Left colon (tissue), 2 donors: ENCODE results near the gene RABEP2. TPM values are rescaled to one million over a fixed set of nuclear protein-coding genes. Genes with fewer than 3 reads are reported as not detected.
"Not testable (repeated sequence)": the region's sequence is repeated elsewhere in the genome, so short reads cannot be mapped to it uniquely, and the experiment has no call there.

Source experiments
- ATAC-seq: fragments of 200-7000 bp; cut with Tn5 transposase; one replicate; pipeline ENCODE4 v1.9.1; 2020; ENCODE audit warnings: mild to moderate bottlenecking, moderate library complexity
- DNase-seq, 2 donors: peaks; one replicate each; pipeline ENCODE4 v3.0.0-alpha.2; 2020
- intact Hi-C, 2 donors: fragments of 100-400 bp; cut with DNase I in 1 of 2; cut with micrococcal nuclease in 1 of 2; formaldehyde crosslinking; loops; one replicate each; pipeline versions ENCODE4 v1.11.2 to v1.14.0; 2022; cut with DNase I, micrococcal nuclease
- total RNA-seq, 2 donors: library from RNA; stranded (reverse); fragmentation: NEBNext Ultra II Directional; extraction: Animal tissue kit (Norgen Biotek cat#: 25700); gene quantifications; one replicate each; pipeline ENCODE4 v1.2.1, GENCODE V29; 2021
- donor health status: DM: no; HTN: no; CAD: no.
- donor health status: DM: yes; HTN: yes; CAD: no.

RABEP2 gene
- total RNA-seq, 2 donors from 2014 or later = 39.6 to 41.4 TPM

DNA sequence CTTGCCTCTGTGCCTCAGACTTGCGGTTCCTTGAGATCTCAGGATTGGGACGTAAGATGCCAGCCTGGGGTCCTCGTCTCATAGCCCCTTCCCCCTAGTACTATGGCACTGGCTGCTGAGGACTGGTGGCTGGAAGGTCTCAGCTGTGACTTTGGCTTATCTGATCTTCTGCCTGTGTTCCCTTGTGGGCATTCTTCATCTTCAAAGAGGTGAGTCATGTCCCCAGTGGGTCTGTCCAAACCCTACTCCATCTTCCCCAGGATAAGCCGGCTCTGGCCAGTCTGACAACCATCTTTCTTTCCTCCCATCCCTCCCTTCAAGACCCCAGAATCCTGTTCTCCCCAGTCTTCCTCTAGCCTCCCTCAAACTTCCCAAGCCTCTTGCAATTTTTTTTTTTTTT lies 10.3 kb upstream of the RABEP2 start:
- DNase-seq = no peak
- ATAC-seq = no peak
- intact Hi-C loops = no loop called here

DNA sequence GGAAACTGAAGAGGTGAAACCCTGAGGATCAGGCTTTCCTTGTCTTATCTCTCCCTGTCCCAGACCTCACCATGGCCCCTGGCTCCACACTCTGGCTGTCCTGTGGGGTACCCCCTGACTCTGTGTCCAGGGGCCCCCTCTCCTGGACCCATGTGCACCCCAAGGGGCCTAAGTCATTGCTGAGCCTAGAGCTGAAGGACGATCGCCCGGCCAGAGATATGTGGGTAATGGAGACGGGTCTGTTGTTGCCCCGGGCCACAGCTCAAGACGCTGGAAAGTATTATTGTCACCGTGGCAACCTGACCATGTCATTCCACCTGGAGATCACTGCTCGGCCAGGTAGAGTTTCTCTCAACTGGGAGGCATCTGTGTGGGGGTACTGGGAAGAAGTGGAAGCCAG lies 8.1 kb upstream of the RABEP2 start:
- intact Hi-C loops = no loop called here
- DNase-seq (no peak), ATAC-seq (no peak)

DNA sequence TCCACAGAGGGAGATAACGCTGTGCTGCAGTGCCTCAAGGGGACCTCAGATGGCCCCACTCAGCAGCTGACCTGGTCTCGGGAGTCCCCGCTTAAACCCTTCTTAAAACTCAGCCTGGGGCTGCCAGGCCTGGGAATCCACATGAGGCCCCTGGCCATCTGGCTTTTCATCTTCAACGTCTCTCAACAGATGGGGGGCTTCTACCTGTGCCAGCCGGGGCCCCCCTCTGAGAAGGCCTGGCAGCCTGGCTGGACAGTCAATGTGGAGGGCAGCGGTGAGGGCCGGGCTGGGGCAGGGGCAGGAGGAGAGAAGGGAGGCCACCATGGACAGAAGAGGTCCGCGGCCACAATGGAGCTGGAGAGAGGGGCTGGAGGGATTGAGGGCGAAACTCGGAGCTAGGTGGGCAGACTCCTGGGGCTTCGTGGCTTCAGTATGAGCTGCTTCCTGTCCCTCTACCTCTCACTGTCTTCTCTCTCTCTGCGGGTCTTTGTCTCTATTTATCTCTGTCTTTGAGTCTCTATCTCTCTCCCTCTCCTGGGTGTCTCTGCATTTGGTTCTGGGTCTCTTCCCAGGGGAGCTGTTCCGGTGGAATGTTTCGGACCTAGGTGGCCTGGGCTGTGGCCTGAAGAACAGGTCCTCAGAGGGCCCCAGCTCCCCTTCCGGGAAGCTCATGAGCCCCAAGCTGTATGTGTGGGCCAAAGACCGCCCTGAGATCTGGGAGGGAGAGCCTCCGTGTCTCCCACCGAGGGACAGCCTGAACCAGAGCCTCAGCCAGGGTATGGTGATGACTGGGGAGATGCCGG lies 7.5 kb upstream of the RABEP2 start:
- no peak for ATAC-seq
- intact Hi-C loops = no loop called here
- no peak for DNase-seq

GRCh38 chr16:28931801-28932225 lies 6.8 kb upstream of the RABEP2 start, which contains the start of gene CD19:
Gene CD19 (plus strand): TSS chr16:28931971. CDS start chr16:28932001, 30 bp downstream.
- DNase-seq (peak in 1 of 2 donors; percentile 11), ATAC-seq (no peak)
- intact Hi-C loops = no loop called here

- peak in 1 of 2 donors; percentile 20 for DNase-seq
- intact Hi-C loops = no loop called here
- no peak for ATAC-seq
Measured at GRCh38 chr16:28930652-28931051, 5.6 kb upstream of the RABEP2 start.

GRCh38 chr16:28930203-28930602 lies 5.2 kb upstream of the RABEP2 start:
- no peak for DNase-seq
- intact Hi-C loops = no loop called here
- ATAC-seq = no peak

DNA sequence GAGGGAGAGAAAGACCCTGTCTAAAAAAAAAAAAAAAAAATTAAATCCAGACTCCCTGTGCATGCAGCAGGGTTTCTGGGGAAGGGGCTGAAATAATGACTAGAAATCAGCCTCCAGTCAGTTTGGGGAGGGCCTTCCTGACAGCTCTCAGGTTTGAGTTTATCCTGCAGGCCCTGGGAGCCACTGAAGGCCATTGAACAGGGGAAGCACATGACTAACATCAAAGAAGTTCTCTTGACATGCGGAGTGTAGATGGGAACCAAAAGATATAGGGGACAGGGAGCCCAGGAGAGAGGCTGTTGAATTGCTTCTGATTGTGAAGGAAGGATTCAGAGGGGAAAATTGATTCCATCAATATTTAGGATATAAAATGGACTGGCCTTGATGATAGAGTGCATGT lies 2.8 kb upstream of the RABEP2 start:
- no peak for DNase-seq
- no peak for ATAC-seq
- intact Hi-C loops = no loop called here

DNA sequence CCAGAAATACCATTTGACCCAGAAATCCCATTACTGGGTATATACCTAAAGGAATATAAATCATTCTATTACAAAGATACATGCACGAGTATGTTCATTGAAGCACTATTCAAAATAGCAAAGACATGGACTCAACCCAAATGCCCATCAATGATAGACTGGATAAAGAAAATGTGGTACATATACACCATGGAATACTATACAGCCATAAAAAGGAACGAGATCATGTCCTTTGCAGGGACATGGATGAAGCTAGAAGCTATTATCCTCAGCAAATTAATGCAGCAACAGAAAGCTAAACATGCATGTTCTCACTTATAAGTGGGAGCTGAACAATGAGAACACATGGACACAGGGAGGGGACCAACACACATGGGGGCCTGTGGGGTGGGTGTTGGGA lies 1.2 kb upstream of the RABEP2 start:
- ATAC-seq, intact Hi-C loops, DNase-seq: not testable (repeated sequence)

DNA sequence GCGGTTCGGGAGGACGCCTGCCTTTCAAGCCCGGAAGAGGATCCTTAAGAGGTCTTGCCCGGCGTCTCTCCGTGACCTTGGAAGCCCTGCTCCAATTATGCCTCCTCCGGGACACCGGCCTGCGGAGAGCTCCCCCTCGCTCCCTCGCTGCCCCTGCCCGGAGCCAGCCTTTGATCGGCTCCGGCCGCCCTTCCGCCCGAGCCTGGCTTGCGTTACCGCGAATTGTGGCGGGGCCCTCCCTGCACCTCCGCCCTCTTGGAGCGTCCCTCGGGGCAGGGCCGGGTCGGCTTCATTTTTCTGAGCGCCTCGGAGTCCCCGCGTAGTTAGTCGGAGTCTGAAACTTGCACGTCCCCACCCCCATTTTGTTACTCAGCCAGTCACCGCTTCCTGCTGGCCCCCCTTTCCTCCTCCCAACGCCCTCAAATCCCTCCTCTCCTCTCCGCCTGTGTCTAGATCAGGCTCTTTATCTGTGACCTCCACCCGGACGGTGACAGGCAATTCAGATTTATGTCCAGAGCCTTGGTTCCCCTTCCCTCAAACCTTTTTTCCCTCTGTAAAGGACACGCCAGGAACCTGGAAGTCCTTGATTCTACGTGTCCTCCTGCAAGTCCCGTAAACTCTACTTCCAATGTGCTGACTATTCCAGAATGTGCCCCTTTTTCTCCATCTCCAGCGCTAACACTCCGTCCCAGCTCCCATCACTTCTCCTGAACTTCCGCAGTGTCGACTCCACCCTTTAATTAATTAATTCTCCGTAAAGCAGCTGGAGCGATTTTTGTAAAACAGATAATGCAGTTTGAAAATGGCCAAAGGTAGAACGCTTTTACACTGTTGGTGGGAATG lies 569 bp upstream of the RABEP2 start:
- intact Hi-C loops = no loop called here
- DNase-seq (peak; percentile 81), ATAC-seq (peak; percentile 49)

GRCh38 chr16:28924399-28924761 lies 658 bp downstream of the RABEP2 start:
- DNase-seq = no peak
- intact Hi-C loops = no loop called here
- ATAC-seq = no peak

DNA sequence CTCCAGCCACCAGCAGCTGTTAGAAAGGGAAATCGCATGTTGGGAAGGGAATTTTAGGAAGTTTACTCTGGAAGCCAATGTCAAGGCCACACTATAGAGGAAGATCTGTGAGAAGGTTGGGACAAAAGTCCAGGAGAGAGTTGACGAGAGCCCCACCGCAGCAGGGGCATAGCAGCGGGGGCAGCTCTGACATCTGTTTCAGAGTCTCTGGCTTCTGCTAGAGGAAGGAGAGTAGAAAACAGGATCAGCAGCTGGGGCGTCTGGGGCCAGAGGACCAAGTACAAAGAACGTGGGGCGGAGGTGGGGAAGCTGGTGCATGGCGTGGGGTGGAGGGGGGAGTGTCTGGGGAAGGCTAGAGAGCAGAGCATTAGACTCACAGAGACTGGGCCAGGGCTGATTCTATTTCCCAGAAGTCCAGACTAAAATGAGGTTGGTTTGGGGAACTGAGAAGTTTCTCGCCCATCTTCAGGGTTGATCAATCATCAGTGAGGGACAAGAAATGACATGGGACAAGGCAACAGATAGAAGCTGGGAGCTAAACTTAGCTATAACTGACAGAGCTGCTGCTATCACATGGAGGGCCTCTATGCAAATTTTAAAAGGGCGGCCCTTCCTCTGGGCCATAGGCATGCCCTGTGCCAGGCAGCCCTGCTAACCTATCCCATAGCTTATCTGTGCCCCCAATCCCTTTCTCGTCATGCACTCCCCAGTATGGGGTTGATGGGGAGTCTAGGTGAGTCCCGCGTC lies 1.2 kb downstream of the RABEP2 start:
- ATAC-seq (peak; percentile 34), DNase-seq (peak; percentile 71 to 73)
- intact Hi-C loops = no loop called here

DNA sequence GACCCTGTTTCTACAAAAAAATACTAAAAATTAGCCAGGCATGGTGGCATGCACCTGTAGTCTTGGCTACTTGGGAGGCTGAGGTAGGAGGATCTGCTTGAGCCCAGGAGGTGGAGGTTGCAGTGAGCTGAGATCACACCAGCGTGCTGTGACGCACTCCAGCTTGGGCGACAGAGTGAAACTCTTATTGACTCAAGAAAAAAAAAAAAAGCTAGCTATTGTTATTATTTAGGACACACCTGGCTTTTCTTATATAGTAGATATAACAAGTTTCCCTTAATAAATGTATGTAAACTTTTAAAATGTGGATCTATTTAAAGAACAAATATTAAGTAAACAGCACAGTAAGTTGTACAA lies 1.8 kb downstream of the RABEP2 start:
- intact Hi-C loops = no loop called here
- ATAC-seq (no peak), DNase-seq (no peak)

- DNase-seq = no peak
- ATAC-seq = no peak
- intact Hi-C loops = no loop called here
Measured at GRCh38 chr16:28918698-28919097, 6.3 kb downstream of the RABEP2 start.

- intact Hi-C loops = no loop called here
- no peak for ATAC-seq
- no peak for DNase-seq
Measured at GRCh38 chr16:28917095-28917494, 7.9 kb downstream of the RABEP2 start.

DNA sequence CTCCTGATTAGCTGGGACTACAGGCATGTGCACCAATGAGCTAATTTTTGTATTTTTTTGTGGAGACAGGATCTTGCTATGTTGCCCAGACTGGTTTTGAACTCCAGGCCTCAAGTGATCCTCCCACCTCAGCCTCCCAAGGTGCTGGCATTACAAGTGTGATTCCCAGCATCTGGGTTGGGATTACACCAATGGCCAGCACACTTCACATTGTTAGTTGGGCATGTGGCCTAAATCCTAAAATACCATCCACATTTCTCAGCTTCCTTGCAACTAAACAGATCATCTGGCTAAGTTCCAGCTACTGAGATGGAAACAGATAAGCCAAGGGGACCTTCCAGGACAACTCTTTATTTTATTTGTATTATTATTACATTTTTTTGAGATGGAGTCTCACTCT lies 9.9 kb downstream of the RABEP2 start:
- no peak for ATAC-seq
- no peak for DNase-seq
- intact Hi-C loops = no loop called here

DNA sequence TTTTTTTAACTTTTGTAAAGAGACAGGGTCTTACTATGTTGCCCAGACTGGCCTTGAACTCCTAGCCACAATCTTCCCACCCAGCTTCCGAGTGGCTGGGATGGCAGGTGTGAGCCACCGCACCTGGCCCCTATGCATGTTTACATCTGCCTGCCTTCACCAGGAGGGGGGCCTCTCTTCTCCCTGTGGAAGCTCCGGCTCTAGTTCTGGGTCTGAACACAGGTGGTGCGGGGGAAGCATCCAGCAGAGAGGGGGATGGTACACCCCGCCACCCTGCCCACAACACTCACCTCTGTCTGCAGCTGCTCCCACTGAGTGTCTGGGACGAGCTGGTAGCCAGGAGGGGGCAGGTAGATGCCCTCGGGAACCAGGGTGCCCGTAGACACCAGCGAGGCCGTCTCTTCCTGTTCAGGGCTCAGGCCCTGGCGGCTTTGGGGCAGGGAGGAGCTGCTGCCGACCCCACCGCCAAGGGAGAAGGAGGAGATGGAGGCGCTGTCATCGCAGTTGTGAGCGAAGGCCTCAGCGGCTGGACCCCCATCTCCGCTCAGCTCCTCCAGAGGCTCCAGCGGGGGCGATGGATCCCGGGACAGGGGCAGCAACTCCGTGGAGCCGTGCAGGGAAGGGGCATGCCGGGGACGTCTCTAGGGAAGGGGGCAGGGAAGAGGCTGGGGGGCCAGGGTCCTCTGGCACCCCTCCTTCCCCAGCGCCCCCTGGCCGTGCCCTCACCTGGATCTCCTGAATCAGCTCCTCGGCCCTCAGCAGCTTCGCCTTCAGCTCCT lies 10.9 kb downstream of the RABEP2 start:
- ATAC-seq (no peak), DNase-seq (no peak)
- intact Hi-C loops = no loop called here

GRCh38 chr16:28912558-28912957 lies 12.5 kb downstream of the RABEP2 start:
- DNase-seq (no peak), ATAC-seq (no peak)
- intact Hi-C loops = no loop called here

DNA sequence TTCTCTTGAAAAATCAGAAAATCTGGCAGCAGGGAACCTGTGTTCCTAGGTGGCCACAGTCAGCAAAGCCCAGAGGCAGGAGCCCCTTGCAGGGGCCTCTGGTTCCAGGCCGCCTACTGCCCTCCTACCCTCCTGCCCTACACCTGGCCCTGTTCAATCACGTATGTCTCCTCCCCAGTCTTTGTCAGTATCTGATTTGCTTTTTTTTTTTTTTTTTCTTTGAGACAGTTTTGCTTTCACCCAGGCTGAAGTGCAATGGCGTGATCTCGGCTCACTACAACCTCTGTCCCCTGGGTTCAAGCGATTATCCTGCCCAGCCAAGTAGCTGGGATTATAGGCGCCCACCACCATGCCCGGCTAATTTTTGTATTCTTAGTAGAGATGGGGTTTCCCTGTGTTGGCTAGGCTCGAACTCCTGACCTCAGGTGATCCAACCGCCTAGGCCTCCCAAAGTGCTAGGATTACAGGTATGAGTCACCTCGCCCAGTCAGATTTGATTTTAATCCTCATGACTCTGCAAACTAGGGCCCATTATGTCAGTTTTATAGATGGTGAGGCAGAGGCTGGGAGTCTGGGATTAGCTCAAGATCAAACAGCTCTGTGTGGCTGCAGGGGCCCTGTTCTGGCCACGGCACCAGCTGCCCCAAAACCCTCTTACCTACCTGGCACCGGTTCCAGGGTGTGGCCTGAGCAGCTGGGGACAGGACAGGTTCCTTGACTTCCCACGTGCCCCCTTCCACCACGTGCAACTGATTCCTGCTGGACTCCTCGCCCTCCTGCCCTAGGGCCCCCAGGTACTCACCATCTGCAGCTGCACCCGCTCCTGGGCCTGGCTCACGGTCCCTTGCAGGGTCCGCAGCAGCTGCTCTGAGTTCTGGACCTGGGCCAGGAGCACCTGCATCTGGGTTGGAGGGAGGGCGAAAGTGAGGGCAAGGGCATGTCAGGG lies 14.7 kb downstream of the RABEP2 start:
- intact Hi-C loops = no loop called here
- ATAC-seq (peak; percentile 82), DNase-seq (peak; percentile 68 to 84)
